GM21381 (cell line): ENCODE data around the gene WRNIP1.
"Not testable (repeated sequence)": the region's sequence is repeated elsewhere in the genome, so short reads cannot be mapped to it uniquely, and the experiment has no call there.

Experiments
- ATAC-seq: cut with Tn5 transposase; IDR thresholded peaks from one replicate; pipeline ENCODE4 v1.9.1; 2021; ENCODE audit warnings: mild to moderate bottlenecking, moderate library complexity; ENCODE audit not compliant: unreplicated experiment

Gene WRNIP1

GRCh38 chr6:2760882-2761842 lies 4.0 kb upstream of the WRNIP1 start:
- no peak for ATAC-seq

GRCh38 chr6:2762868-2763267 lies 2.3 kb upstream of the WRNIP1 start:
- not testable (repeated sequence) for ATAC-seq

DNA sequence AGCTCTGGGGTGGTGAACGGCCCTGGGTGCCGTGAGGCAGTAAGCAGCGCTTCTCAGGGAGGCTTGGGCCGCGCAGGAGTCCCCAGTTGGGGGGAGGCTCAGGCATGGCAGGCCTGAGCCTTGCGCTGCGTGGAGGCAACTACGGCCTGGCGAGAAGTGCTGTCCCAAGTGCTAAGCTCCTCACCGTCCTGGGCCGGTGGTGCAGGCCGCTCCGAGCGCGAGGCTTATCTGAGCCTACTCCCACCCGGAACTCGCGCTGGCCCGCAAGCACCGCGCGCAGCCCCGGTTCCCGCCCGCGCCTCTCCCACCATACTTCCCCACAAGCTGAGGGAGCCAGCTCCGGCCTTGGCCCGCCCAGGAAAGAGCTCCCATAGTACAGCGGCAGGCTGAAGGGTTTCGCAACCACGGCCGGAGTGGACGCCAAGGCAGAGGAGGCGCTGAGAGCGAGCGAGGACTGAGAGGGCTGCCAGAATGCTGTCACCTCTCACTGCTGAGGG lies 1.8 kb upstream of the WRNIP1 start:
- no peak for ATAC-seq

DNA sequence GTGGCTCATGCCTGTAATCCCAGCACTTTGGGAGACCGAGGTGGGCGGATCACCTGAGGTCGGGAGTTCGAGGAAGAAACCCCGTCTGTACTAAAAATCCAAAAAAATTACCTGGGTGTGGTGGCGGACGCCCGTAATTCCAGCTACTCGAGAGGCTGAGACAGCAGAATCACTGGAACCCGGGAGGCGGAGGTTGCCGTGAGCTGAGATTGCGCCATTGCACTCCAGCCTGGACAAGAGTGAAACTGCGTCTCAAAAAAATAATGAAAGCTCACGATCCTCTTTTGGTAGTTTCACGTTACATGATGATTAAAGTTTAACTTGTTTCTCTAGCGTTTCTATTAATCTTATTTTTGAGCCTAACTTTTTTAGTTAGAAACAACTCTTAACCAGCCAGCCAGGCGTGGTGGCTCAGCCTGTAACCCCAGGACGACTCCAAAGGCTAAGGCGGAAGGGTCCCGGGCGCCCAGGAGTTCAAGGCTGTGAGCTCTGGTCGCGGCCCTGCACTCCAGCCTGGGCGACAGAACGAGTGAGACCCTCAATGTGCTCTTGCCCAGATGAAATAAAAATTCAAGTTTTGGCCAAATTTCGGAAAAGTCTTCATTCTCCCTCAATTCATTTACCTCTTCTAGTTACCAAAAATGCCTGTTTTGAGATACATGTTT lies 1.2 kb upstream of the WRNIP1 start:
- no peak for ATAC-seq

GRCh38 chr6:2764610-2765165 lies 505 bp upstream of the WRNIP1 start:
- peak; percentile 47 for ATAC-seq

DNA sequence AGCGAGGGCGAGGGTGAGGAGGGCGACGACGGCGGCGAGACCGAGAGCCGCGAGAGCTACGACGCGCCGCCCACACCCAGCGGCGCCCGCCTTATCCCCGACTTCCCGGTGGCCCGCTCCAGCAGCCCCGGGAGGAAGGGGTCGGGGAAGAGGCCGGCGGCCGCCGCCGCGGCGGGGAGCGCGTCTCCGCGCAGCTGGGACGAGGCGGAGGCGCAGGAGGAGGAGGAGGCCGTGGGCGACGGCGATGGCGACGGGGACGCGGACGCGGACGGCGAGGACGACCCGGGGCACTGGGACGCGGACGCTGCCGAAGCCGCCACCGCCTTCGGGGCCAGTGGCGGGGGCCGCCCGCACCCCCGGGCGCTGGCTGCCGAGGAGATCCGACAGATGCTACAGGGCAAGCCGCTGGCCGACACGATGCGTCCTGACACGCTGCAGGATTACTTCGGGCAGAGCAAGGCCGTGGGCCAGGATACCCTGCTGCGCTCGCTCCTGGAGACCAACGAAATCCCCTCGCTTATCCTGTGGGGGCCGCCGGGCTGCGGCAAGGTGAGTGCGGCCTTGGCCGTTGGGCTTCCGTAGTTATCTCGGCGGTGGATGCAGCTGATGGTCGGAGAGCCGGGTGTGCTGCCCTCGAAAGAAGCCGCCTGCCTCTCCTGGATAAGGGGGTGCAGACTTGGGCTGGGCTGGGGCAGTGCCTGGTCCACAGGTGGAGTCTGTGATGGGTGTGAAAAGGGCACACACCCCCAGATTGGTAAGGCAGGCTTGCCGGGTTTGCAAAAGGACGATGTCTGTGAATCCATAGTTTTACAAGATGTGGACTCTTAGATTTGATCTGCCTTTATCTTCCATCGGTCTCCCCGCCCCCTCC lies 938 bp downstream of the WRNIP1 start:
- ATAC-seq = peak; percentile 21

DNA sequence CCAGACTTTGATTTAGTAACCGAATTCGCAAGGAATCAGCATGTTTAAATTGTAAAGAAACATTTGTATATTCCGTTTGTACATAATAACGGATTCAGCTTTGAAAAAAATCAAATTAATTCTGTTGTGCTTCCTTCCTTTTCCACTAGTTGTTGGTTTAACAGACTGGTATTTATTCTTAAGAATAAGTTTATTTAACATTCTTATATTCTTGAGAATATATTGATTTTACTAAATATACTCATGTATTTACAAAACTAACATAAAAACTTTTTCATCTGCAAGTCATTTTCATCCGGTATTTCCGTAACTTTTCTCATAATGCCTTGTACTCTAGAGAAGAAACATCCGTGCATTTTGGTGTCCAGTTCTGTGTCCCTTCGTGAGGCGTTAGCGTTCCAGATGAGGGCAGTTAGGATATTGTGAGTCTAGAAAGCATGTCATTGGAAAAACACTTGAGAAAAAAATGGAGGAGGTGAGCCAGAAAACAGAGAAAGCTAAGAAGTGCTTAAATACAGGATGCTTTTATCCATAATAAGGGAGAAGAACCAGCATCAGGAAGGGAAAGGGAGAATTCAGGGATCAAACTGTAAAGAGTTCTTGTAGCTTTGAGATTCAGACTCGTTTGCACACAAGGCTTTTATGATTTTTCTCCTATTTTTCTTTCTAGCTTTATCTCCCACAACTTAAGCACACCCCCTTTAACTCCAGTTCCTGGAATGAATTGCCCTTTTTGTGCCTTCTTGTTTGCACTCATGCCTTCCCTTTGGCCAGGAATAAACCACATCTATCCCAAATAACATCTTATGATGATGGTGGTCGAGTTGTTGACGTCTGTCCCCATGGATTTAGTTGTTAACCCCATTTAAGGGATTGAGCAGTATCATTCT lies 1.8 kb downstream of the WRNIP1 start:
- no peak for ATAC-seq

DNA sequence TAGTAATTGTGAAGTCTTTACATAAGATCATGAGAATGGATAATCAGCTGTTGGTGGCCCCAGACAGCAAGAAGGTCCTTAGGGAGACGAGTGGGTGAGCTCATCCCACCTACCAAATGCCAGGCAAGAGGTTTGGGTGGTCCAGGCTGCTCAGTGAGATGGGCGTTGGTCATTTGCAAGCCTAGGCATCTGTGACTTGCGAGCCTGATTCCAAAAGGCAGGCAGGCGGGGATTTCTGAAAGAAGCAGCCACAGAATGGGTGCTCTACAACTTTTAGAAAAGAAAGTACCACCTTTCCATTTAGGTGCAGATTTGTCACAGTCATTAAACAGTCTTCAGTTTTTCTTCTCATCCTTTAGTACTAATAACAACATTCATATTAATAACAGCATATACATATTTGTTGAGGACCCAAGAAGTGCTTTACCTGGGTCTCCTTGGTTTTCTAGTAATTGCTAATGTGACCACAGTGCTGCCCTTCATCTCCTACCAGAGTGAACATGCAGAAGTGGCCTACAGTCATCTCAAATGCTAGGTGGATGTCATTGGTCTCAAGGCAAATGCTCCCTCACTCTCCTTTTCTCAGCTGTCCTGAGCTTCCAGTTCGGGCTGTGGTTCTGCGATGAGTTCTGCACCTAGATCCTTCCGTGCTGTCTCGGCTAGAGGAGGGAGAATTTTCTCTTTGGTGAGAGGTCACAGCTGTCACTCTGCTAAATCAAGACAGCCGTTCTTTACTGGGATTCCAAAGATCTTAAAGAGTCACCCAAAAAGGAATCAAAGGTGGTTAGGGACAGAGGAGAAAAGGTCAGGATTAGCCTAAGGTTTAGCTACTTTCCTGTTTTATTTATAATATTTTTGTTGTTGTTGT lies 2.7 kb downstream of the WRNIP1 start:
- no peak for ATAC-seq

DNA sequence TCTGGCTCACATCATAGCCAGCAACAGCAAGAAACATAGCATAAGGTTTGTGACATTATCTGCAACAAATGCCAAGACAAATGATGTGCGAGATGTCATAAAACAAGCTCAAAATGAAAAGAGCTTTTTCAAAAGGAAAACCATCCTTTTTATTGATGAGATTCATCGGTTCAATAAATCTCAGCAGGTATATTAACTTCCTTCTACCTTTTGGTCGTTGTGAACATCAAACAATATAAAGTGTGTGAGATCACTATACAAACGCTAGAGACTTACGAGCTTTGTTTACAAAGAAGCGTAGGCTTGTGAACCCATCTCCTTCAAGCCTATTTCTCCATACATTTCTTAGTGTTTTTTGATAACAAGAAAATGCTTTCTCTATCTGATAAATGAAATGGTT lies 3.5 kb downstream of the WRNIP1 start:
- ATAC-seq = no peak

DNA sequence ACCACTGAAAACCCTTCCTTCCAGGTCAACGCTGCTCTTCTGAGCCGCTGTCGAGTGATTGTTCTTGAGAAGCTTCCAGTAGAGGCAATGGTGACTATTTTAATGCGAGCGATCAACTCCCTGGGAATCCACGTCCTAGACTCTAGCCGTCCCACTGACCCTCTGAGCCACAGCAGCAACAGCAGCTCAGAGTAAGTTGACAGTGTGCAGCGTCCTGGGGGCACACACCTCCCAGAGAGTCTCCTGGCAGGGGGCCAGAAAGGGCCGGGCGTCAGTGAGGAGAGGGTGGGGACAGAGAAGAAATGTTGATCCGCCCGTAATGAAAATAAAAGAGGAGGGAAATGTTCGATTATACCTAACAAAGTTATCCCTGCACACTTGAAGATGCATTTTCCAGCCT lies 5.0 kb downstream of the WRNIP1 start:
- no peak for ATAC-seq

DNA sequence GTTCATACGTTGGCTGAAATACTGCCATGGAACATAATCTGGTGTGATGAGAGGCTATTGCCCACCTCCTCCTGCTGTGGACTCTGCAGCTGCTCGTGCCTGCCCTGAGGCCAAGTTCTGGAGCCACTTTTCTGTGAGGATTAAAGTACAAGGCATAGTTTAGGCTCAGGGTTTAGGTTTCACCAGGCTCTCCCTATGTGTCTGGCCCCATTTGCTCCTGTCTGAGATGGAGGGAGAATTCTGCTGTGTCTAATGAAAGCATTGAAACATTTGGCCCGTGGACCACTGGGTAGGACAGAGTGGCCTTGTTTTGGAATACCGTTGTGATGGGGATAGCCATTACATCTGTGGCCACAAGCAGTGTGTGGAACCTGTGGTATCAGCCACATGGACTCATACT lies 5.9 kb downstream of the WRNIP1 start:
- ATAC-seq = no peak

DNA sequence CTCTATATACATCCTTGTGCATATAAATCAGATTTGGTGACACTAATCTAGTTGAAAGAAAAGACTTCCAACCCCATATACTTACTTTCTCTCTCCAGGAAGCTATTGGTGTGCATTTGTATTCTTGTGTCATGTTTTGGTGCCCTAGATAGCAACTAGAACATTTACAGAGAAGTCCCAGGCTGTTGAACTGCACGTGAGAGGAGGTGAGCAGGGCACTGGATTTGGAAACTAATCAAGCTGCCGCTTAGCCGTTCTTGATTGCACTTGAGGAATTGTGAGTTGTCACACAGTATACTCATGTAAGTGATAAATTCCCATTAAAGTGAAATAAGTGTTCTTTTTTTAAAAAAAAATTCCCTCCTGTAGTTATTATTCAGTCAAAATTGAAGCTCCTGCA lies 7.6 kb downstream of the WRNIP1 start:
- no peak for ATAC-seq

GRCh38 chr6:2773449-2773848 lies 8.3 kb downstream of the WRNIP1 start:
- no peak for ATAC-seq

DNA sequence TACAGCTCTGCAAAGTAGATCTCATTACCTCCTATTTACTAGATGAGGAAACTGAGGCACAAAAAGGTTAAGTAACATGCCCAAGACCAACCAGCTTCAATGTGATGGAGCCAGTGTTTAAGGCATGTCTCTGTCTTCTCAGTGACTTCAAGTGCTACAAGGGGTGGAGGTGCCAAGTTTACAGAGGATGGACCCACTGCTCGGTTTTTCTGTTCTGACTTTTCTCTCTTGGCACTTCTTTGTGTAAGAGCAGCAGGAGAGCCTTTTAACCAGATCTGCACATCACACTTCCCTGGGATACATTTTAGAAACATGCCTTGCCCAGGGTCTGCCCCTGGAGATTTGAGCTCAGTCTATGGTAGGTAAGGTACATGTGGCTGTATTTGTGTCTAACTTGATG lies 9.8 kb downstream of the WRNIP1 start:
- no peak for ATAC-seq

GRCh38 chr6:2777249-2777648 lies 12.1 kb downstream of the WRNIP1 start:
- no peak for ATAC-seq

DNA sequence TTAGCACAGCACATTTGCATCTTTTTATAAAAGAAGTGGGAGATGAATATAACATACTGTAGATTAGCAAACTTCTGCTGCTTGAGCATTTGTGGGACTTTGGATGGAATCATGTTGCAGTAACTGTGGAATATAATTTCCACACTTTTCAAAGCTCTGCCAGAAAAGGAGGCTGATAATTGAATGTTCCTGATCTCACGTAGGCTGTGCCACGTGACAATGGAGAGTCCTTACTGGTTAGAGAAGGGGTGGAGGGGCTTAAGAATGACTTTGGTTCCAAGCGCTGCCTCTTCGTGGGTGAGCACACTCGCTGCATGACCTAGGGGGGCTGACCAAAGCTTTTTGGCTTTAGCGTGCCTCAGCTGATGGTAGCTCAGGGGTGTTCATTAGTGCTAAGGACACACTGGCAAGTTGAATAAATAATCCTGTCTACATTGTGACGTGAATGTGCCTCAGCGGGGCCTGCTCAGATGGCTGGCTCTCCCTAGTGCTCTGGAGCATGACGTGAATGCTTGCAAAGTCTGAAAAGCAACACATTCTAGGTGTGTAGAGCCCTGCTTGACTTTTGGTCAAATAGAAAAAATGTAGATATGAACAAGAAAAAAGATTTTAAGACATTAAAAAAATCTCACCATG lies 15.0 kb downstream of the WRNIP1 start:
- ATAC-seq = no peak

DNA sequence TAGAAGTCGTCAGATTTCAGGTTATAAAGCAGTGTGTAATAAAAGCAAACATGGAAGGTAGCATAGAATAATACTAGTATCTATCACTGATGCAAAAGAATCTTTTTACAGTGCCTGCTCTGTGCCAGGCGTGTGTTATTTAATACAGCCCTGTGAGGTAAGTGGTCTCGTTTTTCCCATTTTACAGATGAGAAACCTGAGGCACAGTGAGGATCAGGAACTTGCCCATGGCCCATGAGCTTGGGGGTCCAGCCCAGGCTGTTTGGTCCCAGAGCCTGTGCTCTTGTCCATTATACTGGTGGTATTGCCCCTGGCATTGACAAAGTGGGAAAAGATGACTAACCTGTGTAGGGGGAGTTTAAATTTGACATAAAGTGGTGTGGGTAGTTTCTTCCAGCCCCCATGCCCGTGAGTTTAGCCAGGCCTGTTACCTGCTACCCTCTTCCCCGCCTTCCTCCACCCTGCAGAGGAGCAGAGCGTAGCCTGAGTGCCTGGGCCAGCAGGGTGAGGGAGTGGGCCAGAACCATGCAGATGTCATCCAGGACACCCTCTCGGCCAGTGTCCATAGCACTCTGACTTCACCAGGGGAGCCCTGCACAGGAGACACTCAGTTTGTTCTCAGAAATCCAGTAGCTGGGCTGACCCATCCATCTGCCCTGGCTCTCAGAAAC lies 16.6 kb downstream of the WRNIP1 start:
- ATAC-seq = no peak

- ATAC-seq = no peak
Observed at GRCh38 chr6:2782356-2782708, 17.1 kb downstream of the WRNIP1 start.
